ENCODE measurements around the gene GJB2. TPM values are rescaled to one million over a fixed set of nuclear protein-coding genes. Genes with fewer than 3 reads are reported as not detected.

The GJB2 gene
- total RNA-seq, 3 donors from 2014 or later: 0.66 to 0.88 TPM; not detected in 1

DNA sequence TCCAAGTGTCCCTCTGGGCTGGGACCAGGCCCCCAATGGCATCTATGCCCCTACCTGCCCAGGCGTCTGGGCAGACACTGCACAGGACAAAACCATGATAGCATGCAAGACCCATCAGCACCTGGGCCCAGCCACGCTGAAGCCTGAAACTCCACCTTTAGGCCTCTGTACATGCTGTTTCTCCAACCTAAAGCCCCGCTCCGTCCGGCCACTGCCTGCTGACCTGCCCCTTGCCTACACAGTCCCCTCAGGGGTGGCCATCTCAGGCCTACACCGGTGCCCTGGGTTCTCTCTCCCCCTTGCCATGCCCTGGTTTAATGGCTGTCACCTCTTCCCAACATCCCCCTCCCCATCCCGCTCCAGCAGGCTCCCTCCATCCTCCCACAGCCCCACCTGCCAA lies 47.2 kb downstream of the GJB2 start:
- Histone ChIP-seq H3K27ac (no peak overlapping the region), H3K9me3 (no peaks in the 10 kb centered on the region), H3K36me3 (no peaks in the 10 kb centered on the region), H3K4me1 (no peaks in the 10 kb centered on the region), H3K27me3 (peaks cover 5 to 45% of the 10 kb centered on the region in 2 donors), H3K4me3 (no peak overlapping the region)
- DNase-seq (ENCODE audit: low spot score in 2 of 2): no peak
- TF ChIP-seq POLR2AphosphoS5 (IDR thresholded peaks at IDR 0.05) (no peak), POLR2A (IDR thresholded peaks at IDR 0.05) (no peak)
- TF ChIP-seq, protein P1, sequence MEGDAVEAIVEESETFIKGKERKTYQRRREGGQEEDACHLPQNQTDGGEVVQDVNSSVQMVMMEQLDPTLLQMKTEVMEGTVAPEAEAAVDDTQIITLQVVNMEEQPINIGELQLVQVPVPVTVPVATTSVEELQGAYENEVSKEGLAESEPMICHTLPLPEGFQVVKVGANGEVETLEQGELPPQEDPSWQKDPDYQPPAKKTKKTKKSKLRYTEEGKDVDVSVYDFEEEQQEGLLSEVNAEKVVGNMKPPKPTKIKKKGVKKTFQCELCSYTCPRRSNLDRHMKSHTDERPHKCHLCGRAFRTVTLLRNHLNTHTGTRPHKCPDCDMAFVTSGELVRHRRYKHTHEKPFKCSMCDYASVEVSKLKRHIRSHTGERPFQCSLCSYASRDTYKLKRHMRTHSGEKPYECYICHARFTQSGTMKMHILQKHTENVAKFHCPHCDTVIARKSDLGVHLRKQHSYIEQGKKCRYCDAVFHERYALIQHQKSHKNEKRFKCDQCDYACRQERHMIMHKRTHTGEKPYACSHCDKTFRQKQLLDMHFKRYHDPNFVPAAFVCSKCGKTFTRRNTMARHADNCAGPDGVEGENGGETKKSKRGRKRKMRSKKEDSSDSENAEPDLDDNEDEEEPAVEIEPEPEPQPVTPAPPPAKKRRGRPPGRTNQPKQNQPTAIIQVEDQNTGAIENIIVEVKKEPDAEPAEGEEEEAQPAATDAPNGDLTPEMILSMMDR (IDR thresholded peaks at IDR 0.05): no peak
- intact Hi-C loops (cut with DNase I; ENCODE audit: low total_unique reads): no loop called here

DNA sequence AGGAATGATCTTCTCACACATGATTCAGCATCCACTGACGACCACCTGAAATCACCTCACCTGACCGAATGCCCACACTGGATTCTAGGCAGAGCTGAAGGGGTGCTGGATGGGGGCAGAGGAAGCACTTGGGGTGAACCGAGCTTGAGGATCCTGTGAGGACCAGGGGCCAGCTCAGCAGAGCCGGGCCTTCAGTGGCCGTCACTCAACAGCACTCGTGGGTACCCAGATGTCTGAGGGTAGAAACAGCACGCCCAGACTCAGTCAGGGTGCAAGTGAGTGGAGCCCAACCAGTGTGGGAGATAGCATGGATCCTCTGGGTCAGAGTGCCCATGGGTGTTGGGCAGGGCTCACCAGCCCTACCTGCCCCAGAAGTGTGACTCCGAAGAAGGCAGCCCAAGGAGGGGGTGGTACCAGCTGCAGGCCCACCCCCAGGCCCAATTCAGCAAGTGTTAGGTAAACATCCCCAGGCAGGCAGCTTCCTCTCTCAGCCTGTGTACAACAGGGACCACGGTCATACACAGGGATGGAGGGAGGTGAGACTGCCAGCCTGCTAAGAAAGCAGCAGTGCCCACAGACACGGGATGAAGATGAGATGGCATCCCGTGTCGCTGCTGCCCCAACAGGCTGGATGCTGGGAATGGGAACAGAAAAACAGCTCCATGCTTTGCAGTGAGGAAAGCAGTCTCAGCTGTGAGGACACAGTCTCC lies 48.4 kb downstream of the GJB2 start:
- no peak overlapping the region for H3K27ac ChIP-seq
- no peaks in the 10 kb centered on the region for H3K36me3 ChIP-seq
- DNase-seq (ENCODE audit: low spot score in 2 of 2): no peak
- no peaks in the 10 kb centered on the region for H3K9me3 ChIP-seq
- peaks cover 5 to 52% of the 10 kb centered on the region in 2 donors for H3K27me3 ChIP-seq
- no peaks in the 10 kb centered on the region for H3K4me1 ChIP-seq
- TF ChIP-seq POLR2A (IDR thresholded peaks at IDR 0.05) (no peak), POLR2AphosphoS5 (IDR thresholded peaks at IDR 0.05) (no peak)
- TF ChIP-seq, protein P1 (IDR thresholded peaks at IDR 0.05): no peak
- no peak overlapping the region for H3K4me3 ChIP-seq
- intact Hi-C loops (cut with DNase I; ENCODE audit: low total_unique reads): no loop called here

DNA sequence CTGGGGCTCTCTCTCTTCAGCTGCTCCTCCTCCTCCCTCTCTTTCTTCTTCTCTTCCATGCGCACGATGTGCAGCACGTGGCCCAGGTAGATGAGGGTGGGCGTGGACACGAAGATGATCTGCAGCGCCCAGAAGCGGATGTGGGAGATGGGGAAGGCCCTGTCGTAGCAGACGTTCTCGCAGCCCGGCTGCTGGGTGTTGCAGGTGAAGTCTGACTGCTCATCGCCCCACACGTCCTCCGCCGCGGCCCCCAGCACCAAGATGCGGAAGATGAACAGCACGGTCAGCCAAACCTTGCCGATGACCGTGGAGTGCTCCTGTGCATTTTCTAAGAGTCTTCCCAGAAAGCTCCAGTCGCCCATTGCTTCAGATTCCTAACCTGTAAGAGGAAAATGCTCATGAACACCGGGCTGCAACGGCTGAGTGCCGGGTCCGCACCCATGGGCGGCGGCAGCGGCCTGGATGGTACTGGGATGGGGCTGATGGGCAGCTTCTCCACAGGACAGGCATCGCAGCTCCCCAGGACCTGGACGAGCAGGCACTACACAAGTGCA lies 49.7 kb downstream of the GJB2 start:
- Histone ChIP-seq H3K4me3 (no peak overlapping the region), H3K27me3 (peaks cover 5 to 49% of the 10 kb centered on the region in 2 donors), H3K27ac (no peak overlapping the region), H3K4me1 (no peaks in the 10 kb centered on the region), H3K36me3 (no peaks in the 10 kb centered on the region), H3K9me3 (no peaks in the 10 kb centered on the region)
- TF ChIP-seq POLR2A (IDR thresholded peaks at IDR 0.05): no peak
- TF ChIP-seq, protein P1 (IDR thresholded peaks at IDR 0.05): no peak
- no peak for TF ChIP-seq POLR2AphosphoS5 (IDR thresholded peaks at IDR 0.05)
- DNase-seq (ENCODE audit: low spot score in 2 of 2): no peak
- intact Hi-C loops (cut with DNase I; ENCODE audit: low total_unique reads): no loop called here

DNA sequence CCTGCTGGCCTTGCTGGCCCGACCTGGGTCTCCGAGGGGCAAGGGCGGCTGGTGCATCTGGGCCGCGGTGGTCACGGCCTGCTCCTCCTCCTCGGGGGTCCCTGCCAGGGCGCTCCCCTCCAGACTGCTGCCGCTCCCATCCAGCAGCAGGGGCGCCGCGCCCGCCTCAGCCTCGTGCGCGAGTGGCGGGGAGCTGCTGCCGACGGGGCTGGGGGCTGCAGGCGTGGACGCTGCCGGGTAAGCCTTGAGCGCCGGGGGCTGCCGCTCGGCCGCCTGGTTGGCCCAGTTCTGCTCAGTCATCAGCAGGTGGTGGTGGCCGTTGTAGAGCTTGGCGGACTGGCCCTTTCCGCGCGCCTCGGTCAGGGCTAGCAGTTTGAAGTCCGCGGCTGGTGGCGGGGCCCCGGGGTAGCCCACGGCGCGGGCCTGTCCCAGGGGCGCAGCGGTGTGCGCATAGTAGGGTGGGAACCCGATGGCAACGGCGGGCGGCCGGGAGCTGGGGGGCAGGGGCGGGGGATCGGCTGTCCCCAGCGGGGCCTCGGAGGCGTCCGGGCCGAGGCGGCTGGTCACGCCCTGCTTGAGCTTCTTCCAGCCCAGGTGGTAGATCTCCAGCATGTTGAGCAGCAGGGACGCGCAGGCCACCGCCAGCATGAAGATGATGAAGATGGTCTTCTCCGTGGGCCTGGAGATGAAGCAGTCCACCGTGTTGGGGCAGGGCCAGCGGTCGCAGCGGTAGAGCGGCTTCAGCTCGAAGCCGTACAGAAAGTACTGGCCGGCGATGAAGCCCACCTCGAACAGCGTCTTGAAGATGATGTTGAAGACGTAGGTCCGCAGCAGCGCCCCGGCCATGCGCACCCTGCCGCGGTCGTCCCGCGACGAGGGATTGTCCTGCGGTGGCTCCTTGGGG lies 50.5 kb downstream of the GJB2 start:
- H3K27me3 ChIP-seq: peaks cover 5 to 56% of the 10 kb centered on the region in 2 donors
- peak overlapping the region in 1 of 3 donors; percentile 11 for H3K4me3 ChIP-seq
- TF ChIP-seq, protein P1 (IDR thresholded peaks at IDR 0.05): no peak
- no peak for TF ChIP-seq POLR2AphosphoS5 (IDR thresholded peaks at IDR 0.05)
- H3K36me3 ChIP-seq: no peaks in the 10 kb centered on the region
- H3K9me3 ChIP-seq: no peaks in the 10 kb centered on the region
- no peaks in the 10 kb centered on the region for H3K4me1 ChIP-seq
- no peak for DNase-seq (ENCODE audit: low spot score in 2 of 2)
- intact Hi-C loops (cut with DNase I; ENCODE audit: low total_unique reads): no loop called here
- H3K27ac ChIP-seq: no peak overlapping the region
